ENCODE measurements around the gene NAGK. TPM values are rescaled to one million over a fixed set of nuclear protein-coding genes. Genes with fewer than 3 reads are reported as not detected.

The NAGK gene
- total and polyA plus RNA-seq, 4 donors, result 21.8 to 41.0 (median 27.1) TPM

- DNase-seq (ENCODE audit: low spot score), result no peak
- WGBS, result 95% methylated on average over 1 of the region's 1 CpG
- Histone ChIP-seq H3K27ac (ENCODE audit: low read depth in 1 of 2, low read length in 2 of 2) (no peak overlapping the region), H3K36me3 (ENCODE audit: control insufficient read depth in 4 of 4, insufficient read depth in 3 of 4, low read depth in 1 of 4, low read length in 3 of 4) (peaks cover 3 to 17% (median 10%) of the 10 kb centered on the region in 4 donors), H3K4me3 (ENCODE audit: low read depth in 1 of 3, low read length in 3 of 3) (no peak overlapping the region), H3K4me1 (ENCODE audit: control insufficient read depth in 4 of 4, insufficient read depth in 4 of 4, low read length in 3 of 4) (peaks cover 0 to 7% (median 5%) of the 10 kb centered on the region in 4 donors), H3K9me3 (ENCODE audit: control insufficient read depth in 4 of 4, low read length in 3 of 4) (no peaks in the 10 kb centered on the region), H3K9ac (ENCODE audit: low read depth in 1 of 2, low read length in 2 of 2) (no peak overlapping the region), H3K27me3 (ENCODE audit: control insufficient read depth in 4 of 4, insufficient read depth in 4 of 4, low read length in 3 of 4) (no peaks in the 10 kb centered on the region)
- TF ChIP-seq YY1 (IDR thresholded peaks at IDR 0.05), result no peak
- no peak for TF ChIP-seq HNF4A (conservative IDR thresholded peaks at IDR 0.05)
- TF ChIP-seq NR2F2 (IDR thresholded peaks at IDR 0.05), result no peak
- no peak for TF ChIP-seq FOXA1 (IDR thresholded peaks at IDR 0.05)
Measured at GRCh38 chr2:71113843-71114242, 45.4 kb downstream of the NAGK start.

GRCh38 chr2:71117063-71117462 lies 48.6 kb downstream of the NAGK start:
- H3K4me3 ChIP-seq (ENCODE audit: low read depth in 1 of 3, low read length in 3 of 3), result no peak overlapping the region
- no peaks in the 10 kb centered on the region for H3K27me3 ChIP-seq (ENCODE audit: control insufficient read depth in 4 of 4, insufficient read depth in 4 of 4, low read length in 3 of 4)
- H3K9ac ChIP-seq (ENCODE audit: low read depth in 1 of 2, low read length in 2 of 2), result no peak overlapping the region
- no peak for DNase-seq (ENCODE audit: low spot score)
- peaks cover 3 to 25% (median 14%) of the 10 kb centered on the region in 4 donors for H3K36me3 ChIP-seq (ENCODE audit: control insufficient read depth in 4 of 4, insufficient read depth in 3 of 4, low read depth in 1 of 4, low read length in 3 of 4)
- no peaks in the 10 kb centered on the region for H3K4me1 ChIP-seq (ENCODE audit: control insufficient read depth in 4 of 4, insufficient read depth in 4 of 4, low read length in 3 of 4)
- H3K9me3 ChIP-seq (ENCODE audit: control insufficient read depth in 4 of 4, low read length in 3 of 4), result no peaks in the 10 kb centered on the region
- H3K27ac ChIP-seq (ENCODE audit: low read depth in 1 of 2, low read length in 2 of 2), result no peak overlapping the region
- TF ChIP-seq, protein P1, sequence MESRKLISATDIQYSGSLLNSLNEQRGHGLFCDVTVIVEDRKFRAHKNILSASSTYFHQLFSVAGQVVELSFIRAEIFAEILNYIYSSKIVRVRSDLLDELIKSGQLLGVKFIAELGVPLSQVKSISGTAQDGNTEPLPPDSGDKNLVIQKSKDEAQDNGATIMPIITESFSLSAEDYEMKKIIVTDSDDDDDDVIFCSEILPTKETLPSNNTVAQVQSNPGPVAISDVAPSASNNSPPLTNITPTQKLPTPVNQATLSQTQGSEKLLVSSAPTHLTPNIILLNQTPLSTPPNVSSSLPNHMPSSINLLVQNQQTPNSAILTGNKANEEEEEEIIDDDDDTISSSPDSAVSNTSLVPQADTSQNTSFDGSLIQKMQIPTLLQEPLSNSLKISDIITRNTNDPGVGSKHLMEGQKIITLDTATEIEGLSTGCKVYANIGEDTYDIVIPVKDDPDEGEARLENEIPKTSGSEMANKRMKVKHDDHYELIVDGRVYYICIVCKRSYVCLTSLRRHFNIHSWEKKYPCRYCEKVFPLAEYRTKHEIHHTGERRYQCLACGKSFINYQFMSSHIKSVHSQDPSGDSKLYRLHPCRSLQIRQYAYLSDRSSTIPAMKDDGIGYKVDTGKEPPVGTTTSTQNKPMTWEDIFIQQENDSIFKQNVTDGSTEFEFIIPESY (IDR thresholded peaks at IDR 0.05), result no peak
- TF ChIP-seq ATF3 (IDR thresholded peaks at IDR 0.05) (no peak), YY1 (IDR thresholded peaks at IDR 0.05) (no peak)

DNA sequence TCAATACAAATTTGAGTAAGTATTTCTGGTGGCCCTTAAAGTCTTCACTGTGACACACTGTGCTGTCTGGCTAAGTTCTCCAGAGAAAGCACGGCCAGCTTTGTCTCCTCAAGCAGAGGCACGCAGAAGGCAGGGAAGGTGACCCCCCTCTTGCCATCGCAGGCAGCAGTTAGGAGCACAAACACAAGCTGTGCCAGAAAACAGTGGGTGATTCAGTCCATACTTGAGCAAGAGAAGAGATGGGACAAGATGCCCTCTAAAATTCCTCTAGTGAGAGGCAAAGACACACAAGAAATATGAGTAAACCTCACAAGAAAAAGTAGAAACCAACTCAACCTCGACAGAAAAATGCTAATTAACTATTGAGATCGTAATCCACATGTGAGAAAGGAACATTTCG lies 51.7 kb downstream of the NAGK start:
- peaks cover 3 to 21% (median 8%) of the 10 kb centered on the region in 4 donors for H3K36me3 ChIP-seq (ENCODE audit: control insufficient read depth in 4 of 4, insufficient read depth in 3 of 4, low read depth in 1 of 4, low read length in 3 of 4)

DNA sequence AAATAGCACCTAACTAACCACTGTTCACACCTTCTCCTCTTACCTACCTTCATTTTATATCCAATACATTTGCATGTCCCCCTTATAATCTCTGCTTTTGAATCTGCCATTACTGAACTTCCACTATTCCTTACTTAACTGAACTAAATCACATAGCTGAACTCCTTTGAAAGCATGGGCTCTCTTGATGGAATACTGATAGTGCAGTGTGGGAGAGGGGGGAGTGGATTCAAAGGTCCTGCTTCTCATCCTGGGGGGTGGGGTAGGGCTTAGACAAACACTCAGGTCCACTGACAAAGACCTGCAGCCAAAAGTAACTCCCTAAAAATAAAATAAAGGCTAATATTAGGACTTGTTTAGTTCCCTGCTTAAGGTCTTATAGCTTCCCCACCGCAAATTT lies 53.0 kb downstream of the NAGK start:
- no peak overlapping the region for H3K9ac ChIP-seq (ENCODE audit: low read depth in 1 of 2, low read length in 2 of 2)
- H3K4me3 ChIP-seq (ENCODE audit: low read depth in 1 of 3, low read length in 3 of 3), result no peak overlapping the region
- H3K36me3 ChIP-seq (ENCODE audit: control insufficient read depth in 4 of 4, insufficient read depth in 3 of 4, low read depth in 1 of 4, low read length in 3 of 4), result peaks cover 3 to 20% (median 8%) of the 10 kb centered on the region in 4 donors
- TF ChIP-seq ATF3 (IDR thresholded peaks at IDR 0.05), result no peak
- TF ChIP-seq NR2F2 (IDR thresholded peaks at IDR 0.05), result no peak
- no peak for TF ChIP-seq JUND (IDR thresholded peaks at IDR 0.05)
- TF ChIP-seq RXRA (IDR thresholded peaks at IDR 0.05), result no peak
- TF ChIP-seq, protein P1 (IDR thresholded peaks at IDR 0.05), result no peak
- TF ChIP-seq, protein P2, sequence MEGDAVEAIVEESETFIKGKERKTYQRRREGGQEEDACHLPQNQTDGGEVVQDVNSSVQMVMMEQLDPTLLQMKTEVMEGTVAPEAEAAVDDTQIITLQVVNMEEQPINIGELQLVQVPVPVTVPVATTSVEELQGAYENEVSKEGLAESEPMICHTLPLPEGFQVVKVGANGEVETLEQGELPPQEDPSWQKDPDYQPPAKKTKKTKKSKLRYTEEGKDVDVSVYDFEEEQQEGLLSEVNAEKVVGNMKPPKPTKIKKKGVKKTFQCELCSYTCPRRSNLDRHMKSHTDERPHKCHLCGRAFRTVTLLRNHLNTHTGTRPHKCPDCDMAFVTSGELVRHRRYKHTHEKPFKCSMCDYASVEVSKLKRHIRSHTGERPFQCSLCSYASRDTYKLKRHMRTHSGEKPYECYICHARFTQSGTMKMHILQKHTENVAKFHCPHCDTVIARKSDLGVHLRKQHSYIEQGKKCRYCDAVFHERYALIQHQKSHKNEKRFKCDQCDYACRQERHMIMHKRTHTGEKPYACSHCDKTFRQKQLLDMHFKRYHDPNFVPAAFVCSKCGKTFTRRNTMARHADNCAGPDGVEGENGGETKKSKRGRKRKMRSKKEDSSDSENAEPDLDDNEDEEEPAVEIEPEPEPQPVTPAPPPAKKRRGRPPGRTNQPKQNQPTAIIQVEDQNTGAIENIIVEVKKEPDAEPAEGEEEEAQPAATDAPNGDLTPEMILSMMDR (IDR thresholded peaks at IDR 0.05; ENCODE audit: low read depth, low read length, missing input control), result no peak
- TF ChIP-seq SP1 (IDR thresholded peaks at IDR 0.05), result no peak
- TF ChIP-seq MAX (IDR thresholded peaks at IDR 0.05), result no peak
- H3K27me3 ChIP-seq (ENCODE audit: control insufficient read depth in 4 of 4, insufficient read depth in 4 of 4, low read length in 3 of 4), result no peaks in the 10 kb centered on the region
- H3K4me1 ChIP-seq (ENCODE audit: control insufficient read depth in 4 of 4, insufficient read depth in 4 of 4, low read length in 3 of 4), result no peaks in the 10 kb centered on the region
- no peaks in the 10 kb centered on the region for H3K9me3 ChIP-seq (ENCODE audit: control insufficient read depth in 4 of 4, low read length in 3 of 4)
- 97% methylated on average over 1 of the region's 1 CpG for whole genome bisulfite sequencing
- DNase-seq (ENCODE audit: low spot score), result no peak
- no peak overlapping the region for H3K27ac ChIP-seq (ENCODE audit: low read depth in 1 of 2, low read length in 2 of 2)

More for the DNA sequence above, 51.7 kb downstream of the NAGK start:
- TF ChIP-seq, protein P1 (IDR thresholded peaks at IDR 0.05), result no peak
- no peak for TF ChIP-seq YY1 (IDR thresholded peaks at IDR 0.05)
- H3K27me3 ChIP-seq (ENCODE audit: control insufficient read depth in 4 of 4, insufficient read depth in 4 of 4, low read length in 3 of 4), result no peaks in the 10 kb centered on the region
- DNase-seq (ENCODE audit: low spot score), result no peak
- H3K27ac ChIP-seq (ENCODE audit: low read depth in 1 of 2, low read length in 2 of 2), result no peak overlapping the region
- no peaks in the 10 kb centered on the region for H3K4me1 ChIP-seq (ENCODE audit: control insufficient read depth in 4 of 4, insufficient read depth in 4 of 4, low read length in 3 of 4)
- 90% methylated on average over 6 of the region's 6 CpGs for WGBS
- no peak overlapping the region for H3K4me3 ChIP-seq (ENCODE audit: low read depth in 1 of 3, low read length in 3 of 3)
- no peak overlapping the region for H3K9ac ChIP-seq (ENCODE audit: low read depth in 1 of 2, low read length in 2 of 2)
- no peaks in the 10 kb centered on the region for H3K9me3 ChIP-seq (ENCODE audit: control insufficient read depth in 4 of 4, low read length in 3 of 4)
